GM18951 (cell line): ENCODE measurements around the gene RSPH3.
"Not testable (repeated sequence)": the region's sequence is repeated elsewhere in the genome, so short reads cannot be mapped to it uniquely, and the experiment has no call there.

Experiments used
- POLR2A ChIP-seq: IDR thresholded peaks from 4 replicates; pipeline ENCODE4 v1.6.1; 2011; ENCODE audit warnings: mild to moderate bottlenecking; ENCODE audit not compliant: insufficient read length, insufficient read depth; ENCODE audit errors: extremely low read depth
- in situ Hi-C: fragments of 300-500 bp; cut with MboI; formaldehyde crosslinking; loops from one replicate; pipeline ENCODE4 v1.12.0; 2022; ENCODE audit warnings: low sequenced_read_pairs, mixed read lengths, inconsistent platforms; ENCODE audit not compliant: unreplicated experiment

The RSPH3 gene

GRCh38 chr6:158999666-159000403, at the start of gene RSPH3:
Gene RSPH3 (minus strand): TSS chr6:159000202. CDS start chr6:158999550, 652 bp downstream.
- in situ Hi-C loops, result no loop called here
- peak; percentile 96 for TF ChIP-seq POLR2A

DNA sequence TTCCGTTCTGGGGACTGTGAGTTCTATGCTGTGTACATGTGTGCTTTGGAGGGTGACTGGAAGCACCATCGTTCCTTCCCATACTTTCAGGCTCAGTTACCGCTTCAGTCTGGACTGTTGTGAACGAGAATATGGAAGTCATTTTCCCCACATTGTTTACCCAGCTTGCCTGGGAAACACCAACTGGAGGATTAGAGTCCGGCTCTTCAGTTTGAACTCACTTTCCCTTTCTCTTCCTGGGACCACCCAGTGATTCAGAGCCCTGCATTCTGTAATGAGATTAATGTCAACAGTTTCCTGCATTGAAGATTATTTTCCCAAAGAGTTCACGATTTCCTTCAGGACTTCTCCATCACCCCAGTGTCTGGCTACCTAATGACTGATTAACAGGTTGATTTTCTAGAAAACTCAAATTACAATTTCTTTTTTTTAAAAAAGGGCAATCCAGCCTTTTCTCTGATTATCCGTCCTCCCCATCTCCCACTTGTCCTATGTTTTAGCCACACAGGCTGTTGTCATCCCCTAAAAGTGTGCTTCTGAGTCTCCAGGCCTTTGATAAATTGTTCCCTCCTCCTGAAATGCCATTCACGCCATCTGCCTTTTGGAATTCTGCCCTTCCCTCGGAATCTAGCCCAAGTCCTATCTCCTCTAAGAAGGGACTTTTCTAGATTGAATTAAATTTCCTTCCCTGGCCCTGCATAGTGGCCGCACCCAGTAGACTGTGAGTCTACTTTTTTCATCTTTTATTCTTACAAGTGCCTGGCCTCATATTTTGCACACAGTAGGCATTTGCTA, 48.1 kb upstream of the RSPH3 start:
- in situ Hi-C loops, result no loop called here
- no peak for TF ChIP-seq POLR2A

DNA sequence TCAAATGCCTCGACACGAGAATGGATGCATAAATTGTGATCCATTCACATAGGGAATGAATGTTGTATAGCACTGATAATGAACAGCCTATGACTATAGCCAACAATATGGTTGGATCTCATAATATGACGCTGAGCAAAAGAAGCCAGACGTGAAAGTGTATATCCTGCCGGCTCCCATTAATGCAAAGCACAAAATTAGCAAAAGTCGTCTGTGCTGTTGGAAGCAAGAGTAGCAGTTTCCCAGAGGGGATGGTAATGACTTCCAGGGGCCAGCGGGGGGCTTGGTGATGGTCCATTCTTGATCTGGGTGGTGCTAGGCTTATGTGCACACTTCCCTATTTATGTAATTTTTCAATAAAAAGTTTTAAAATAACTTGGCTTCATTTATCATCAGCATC, 45.8 kb upstream of the RSPH3 start:
- TF ChIP-seq POLR2A, result no peak
- in situ Hi-C loops, result no loop called here

DNA sequence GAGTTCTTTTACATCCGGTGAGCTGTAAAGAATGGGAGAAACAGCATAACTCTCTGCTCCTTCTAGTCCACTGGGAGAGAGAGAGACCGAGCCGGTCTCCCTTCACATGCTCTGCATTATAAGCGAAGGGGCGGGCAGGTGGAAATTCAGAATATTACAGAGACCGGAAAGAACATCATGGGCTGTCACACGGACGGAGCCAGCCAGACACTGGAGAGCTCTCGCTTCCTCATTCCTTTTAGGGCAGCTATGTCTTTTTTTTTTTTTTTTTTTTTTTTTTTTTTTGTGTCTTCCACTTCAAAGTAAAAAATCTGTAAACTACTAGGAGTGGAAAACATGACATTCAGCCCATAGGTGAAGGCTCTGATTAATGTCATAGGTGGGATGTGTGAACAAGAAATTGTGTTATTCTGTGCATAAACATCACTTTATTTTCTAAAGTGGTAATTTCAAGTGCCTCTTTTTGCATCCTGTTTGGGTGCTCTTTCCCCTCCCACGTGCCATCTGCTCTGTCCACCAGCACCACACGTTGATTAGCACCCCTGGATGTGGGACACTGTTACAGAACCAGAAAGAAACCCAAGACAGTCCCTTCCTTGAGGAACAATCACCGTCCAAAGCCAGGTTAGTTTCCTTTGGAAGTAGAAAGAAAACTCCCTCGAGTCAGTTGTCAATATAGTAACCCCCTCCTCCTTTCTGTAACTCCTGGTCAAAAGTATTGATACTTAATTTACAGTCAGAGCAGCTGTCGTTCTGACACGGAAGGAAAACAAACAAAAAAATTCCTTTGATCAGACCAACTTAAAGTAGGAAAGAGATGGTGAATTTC, 45.1 kb upstream of the RSPH3 start, which contains the start of gene TAGAP:
TAGAP (minus strand) TSS at position 93 of the 829 bp plus-strand sequence. CDS start 845 bp downstream, outside the sequence.
- in situ Hi-C loops, result no loop called here

GRCh38 chr6:159043947-159044346, 43.9 kb upstream of the RSPH3 start:
- in situ Hi-C loops, result no loop called here

More for the DNA sequence above, 45.1 kb upstream of the RSPH3 start, which contains the start of gene TAGAP:
- peak; percentile 55 for TF ChIP-seq POLR2A

DNA sequence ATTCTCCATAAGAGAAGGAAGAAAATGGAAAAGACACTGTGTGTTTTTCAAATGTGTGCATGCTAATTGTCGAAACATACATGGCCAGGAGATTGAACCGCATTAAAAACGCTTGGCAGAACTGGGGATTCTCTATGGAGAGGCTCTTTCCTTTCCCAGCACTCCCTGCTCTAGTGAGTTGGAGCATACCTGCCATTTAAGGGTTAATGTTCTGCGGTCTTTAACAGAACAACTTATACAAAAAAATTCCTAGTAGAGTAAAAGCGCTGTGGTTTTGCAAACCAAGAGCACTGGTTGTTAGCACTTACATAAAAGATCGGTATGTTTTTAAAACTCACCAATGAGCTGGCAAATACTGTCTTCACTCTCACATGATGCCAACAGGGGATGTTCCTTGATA, 43.2 kb upstream of the RSPH3 start:
- in situ Hi-C loops, result no loop called here
- no peak for TF ChIP-seq POLR2A

More at GRCh38 chr6:159043947-159044346, 43.9 kb upstream of the RSPH3 start:
- TF ChIP-seq POLR2A, result no peak

- TF ChIP-seq POLR2A, result no peak
- in situ Hi-C loops, result no loop called here
Measured at GRCh38 chr6:159042826-159043181, 42.8 kb upstream of the RSPH3 start.

DNA sequence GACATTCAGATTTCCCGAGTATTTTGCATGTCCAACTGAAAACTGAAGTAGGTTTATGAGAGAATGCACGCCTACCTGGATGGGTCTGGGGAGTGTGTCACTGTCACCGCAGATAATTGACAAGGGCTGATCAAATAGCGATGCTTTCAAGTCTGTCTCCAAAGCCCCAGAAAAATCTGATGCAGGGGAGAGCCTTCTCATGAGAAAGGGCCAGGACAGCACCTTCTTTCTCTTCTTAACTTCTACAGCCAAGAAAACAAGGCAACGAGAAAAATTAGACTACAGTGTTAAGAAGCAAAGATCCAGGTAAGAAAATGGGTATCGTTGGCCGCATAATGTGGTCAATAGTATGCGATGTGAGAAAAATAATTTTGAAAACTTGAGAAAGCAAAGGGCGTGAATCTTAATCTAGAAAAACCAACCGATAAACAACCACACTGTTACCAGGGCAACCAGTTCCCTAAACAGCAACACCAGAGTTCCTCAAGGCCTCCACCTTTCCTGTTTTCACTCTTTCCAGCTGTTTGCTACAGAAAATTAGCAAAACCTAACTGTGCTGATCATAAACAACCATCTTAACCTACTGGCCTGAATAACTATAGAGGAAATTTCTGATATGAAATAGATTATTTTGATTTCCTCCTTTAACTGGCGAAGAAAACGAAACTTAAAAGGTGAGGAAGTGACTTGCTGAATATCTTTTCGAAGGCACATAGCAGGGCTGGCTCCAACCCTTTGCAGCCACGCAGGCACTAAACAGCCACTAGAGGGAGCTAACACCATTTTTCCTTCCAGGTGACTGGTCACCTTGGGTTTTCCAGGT, 42.2 kb upstream of the RSPH3 start:
- no peak for TF ChIP-seq POLR2A
- in situ Hi-C loops, result no loop called here

- in situ Hi-C loops, result no loop called here
- TF ChIP-seq POLR2A, result no peak
Measured at GRCh38 chr6:159041181-159041580, 41.2 kb upstream of the RSPH3 start.

- TF ChIP-seq POLR2A, result no peak
- in situ Hi-C loops, result no loop called here
Measured at GRCh38 chr6:159039885-159040258, 39.9 kb upstream of the RSPH3 start.

DNA sequence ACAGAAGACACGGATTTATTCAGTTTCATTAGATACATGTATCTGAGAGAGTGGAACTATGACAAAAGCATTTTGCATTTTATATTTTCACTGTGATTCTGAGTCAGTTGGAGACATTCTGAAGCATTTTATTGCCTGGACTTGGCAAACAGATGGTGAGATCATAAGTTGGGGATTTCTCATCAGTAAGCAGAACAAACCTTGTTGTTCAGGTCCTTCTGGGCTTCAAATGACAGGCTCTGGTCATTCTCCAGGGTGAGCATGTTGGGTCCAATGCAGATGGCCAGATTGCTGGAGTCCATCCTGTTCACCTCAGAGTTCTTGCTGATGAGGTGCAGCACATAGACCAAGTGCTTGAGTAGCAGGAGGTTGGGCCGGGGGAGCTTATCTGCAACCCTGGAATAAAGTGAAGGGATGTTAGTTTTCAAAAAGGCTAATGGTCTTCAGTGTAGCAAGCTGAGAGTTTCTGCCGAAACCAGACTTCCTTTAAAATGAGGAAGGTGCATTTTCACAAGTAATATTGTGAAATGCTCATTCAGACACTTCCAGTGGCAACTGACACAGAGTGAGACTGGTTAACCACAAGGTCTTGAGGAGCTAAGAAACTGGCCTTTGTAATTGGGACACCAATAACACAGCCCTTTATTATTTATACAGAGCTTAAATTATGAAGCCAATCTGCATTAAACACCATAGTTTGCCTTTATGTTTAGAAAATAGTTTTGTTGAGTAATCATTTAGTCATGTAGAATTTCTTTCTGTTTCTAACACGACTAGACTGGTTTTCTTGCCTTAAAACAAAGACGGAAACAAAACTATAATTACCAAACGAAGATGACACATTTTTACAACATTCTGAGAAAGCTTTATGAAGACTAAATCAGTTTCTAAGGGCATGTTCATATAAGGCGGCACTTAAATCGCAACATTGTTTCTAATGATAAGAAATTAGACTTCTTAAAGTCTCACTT, 39.2 kb upstream of the RSPH3 start:
- TF ChIP-seq POLR2A, result no peak
- in situ Hi-C loops, result no loop called here

- in situ Hi-C loops, result not testable (repeated sequence)
Measured at GRCh38 chr6:159038318-159038717, 38.3 kb upstream of the RSPH3 start.
